ENCODE measurements around the gene FABP7. TPM values are rescaled to one million over a fixed set of nuclear protein-coding genes. Genes with fewer than 3 reads are reported as not detected.

The FABP7 gene
- total RNA-seq, 1 donor from 2014 or later: 4.8 TPM

Small RNA genes lying within 50 kb of the gene (small RNA-seq; reads per million reads assigned to genes)
- not detected for gene RN7SL564P (ENCODE audit: low replicate concordance)

Other genes starting within 250 kb of the FABP7 start
- gene PKIB, start 169.3 kb upstream of the FABP7 start, total RNA-seq: 7.1 TPM
- gene SMPDL3A, start 9.5 kb downstream of the FABP7 start, total RNA-seq: 11.3 TPM
- gene CLVS2, start 216.5 kb downstream of the FABP7 start, total RNA-seq: 0.10 TPM

All from tongue (tissue), 2 donors.